Gastrocnemius medialis (tissue), 4 donors: ENCODE measurements around the gene MAML3. TPM values are rescaled to one million over a fixed set of nuclear protein-coding genes. Genes with fewer than 3 reads are reported as not detected.
A peak's percentile ranks its signal among the peaks of the same experiment; 100 is the strongest.

Source experiments
- ATAC-seq, 2 donors: fragments of 150-250 bp; one replicate each; pipeline ENCODE4 v1.9.1; 2016
- DNase-seq, 2 donors: peaks; one replicate each; pipeline ENCODE4 v3.0.0-alpha.2; 2019
- H3K27ac ChIP-seq, 4 donors: fragments of 200-600 bp; sonication (generic); 1 replicate in 1 of 4; 2 replicates in 3 of 4; pipeline ENCODE4 v1.5.1; 2016 to 2018; ENCODE audit warnings: mild to moderate bottlenecking in 2 of 4, moderate library complexity in 1 of 4
- H3K27me3 ChIP-seq, 3 donors: fragments of 200-600 bp; sonication (generic) in 2 of 3; 1 replicate in 1 of 3; 2 replicates in 2 of 3; pipeline versions ENCODE4 v1.5.1 to v1.6.0; 2016 to 2019; ENCODE audit warnings: mild to moderate bottlenecking in 1 of 3, moderate library complexity in 1 of 3
- H3K36me3 ChIP-seq, 2 donors: fragments of 200-600 bp; sonication (generic) in 1 of 2; one replicate each; pipeline ENCODE4 v1.5.1; 2017 to 2018
- H3K4me1 ChIP-seq, 2 donors: fragments of 200-600 bp; sonication (generic) in 1 of 2; one replicate each; pipeline ENCODE4 v1.5.1; 2016 to 2017; ENCODE audit warnings: mild to moderate bottlenecking in 2 of 2
- H3K4me3 ChIP-seq, 4 donors: fragments of 200-600 bp; sonication (generic) in 3 of 4; 1 replicate in 1 of 4; 2 replicates in 3 of 4; pipeline ENCODE4 v1.5.1; 2016 to 2019; ENCODE audit warnings: mild to moderate bottlenecking in 2 of 4
- H3K9me3 ChIP-seq, 3 donors: fragments of 200-600 bp; sonication (generic) in 2 of 3; 1 replicate in 1 of 3; 2 replicates in 2 of 3; pipeline ENCODE4 v1.5.1; 2016 to 2019
- POLR2A ChIP-seq, 2 donors: fragments of 450-650 bp; IDR thresholded peaks; one replicate each; pipeline ENCODE4 v1.6.1; 2017; ENCODE audit warnings: antibody characterized with exemption in 2 of 2, mild to moderate bottlenecking in 2 of 2, moderate library complexity in 2 of 2
- in situ Hi-C, 4 donors: fragments of 200-750 bp; cut with MboI; loops; one replicate each; pipeline versions ENCODE4 v1.15.0 to v1.8.0; 2017; ENCODE audit warnings: low sequenced_read_pairs in 4 of 4
- intact Hi-C: fragments of 100-400 bp; cut with DNase I; formaldehyde crosslinking; loops from one replicate; pipeline ENCODE4 v1.15.1; 2023; ENCODE audit warnings: low total_unique reads
- total RNA-seq, 4 donors: library from RNA; depleted of rRNA; stranded (reverse); fragments of >200 nt; gene quantifications; one replicate each; pipeline versions ENCODE4 v1.1.0 to v1.2.3, GENCODE V29; 2016
- TF ChIP-seq, protein P1 (sequence below), 5 experiments: fragments of 450-650 bp in 3 of 5; fragments of 200-600 bp in 2 of 5; sonication (generic) in 2 of 5; IDR thresholded peaks in 4 of 5; conservative IDR thresholded peaks in 1 of 5; 1 replicate in 4 of 5; 2 replicates in 1 of 5; pipeline ENCODE4 v1.5.1; 2016 to 2019; ENCODE audit warnings: antibody characterized with exemption in 5 of 5, mild to moderate bottlenecking in 3 of 5, moderate library complexity in 3 of 5

MAML3 gene
- total RNA-seq, 4 donors from 2014 or later, result 0.98 to 1.5 (median 1.4) TPM

- in situ Hi-C loops, result no loop called here
- ATAC-seq (peak in 1 of 2 donors; percentile 36), DNase-seq (no peak)
- no peaks in the 10 kb centered on the region for H3K9me3 ChIP-seq
- TF ChIP-seq POLR2A (IDR thresholded peaks at IDR 0.05), result no peak
- TF ChIP-seq, protein P1, sequence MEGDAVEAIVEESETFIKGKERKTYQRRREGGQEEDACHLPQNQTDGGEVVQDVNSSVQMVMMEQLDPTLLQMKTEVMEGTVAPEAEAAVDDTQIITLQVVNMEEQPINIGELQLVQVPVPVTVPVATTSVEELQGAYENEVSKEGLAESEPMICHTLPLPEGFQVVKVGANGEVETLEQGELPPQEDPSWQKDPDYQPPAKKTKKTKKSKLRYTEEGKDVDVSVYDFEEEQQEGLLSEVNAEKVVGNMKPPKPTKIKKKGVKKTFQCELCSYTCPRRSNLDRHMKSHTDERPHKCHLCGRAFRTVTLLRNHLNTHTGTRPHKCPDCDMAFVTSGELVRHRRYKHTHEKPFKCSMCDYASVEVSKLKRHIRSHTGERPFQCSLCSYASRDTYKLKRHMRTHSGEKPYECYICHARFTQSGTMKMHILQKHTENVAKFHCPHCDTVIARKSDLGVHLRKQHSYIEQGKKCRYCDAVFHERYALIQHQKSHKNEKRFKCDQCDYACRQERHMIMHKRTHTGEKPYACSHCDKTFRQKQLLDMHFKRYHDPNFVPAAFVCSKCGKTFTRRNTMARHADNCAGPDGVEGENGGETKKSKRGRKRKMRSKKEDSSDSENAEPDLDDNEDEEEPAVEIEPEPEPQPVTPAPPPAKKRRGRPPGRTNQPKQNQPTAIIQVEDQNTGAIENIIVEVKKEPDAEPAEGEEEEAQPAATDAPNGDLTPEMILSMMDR (IDR thresholded peaks at IDR 0.05 in 4 of 5, conservative IDR thresholded peaks at IDR 0.05 in 1 of 5), result no peak
- H3K4me3 ChIP-seq, result no peak overlapping the region
- no peak overlapping the region for H3K27ac ChIP-seq
- intact Hi-C loops, result no loop called here
- no peaks in the 10 kb centered on the region for H3K4me1 ChIP-seq
- H3K27me3 ChIP-seq, result no peaks in the 10 kb centered on the region
- no peaks in the 10 kb centered on the region for H3K36me3 ChIP-seq
These were observed 284.2 kb downstream of the MAML3 start for GRCh38 chr4:139869810-139870209.

DNA sequence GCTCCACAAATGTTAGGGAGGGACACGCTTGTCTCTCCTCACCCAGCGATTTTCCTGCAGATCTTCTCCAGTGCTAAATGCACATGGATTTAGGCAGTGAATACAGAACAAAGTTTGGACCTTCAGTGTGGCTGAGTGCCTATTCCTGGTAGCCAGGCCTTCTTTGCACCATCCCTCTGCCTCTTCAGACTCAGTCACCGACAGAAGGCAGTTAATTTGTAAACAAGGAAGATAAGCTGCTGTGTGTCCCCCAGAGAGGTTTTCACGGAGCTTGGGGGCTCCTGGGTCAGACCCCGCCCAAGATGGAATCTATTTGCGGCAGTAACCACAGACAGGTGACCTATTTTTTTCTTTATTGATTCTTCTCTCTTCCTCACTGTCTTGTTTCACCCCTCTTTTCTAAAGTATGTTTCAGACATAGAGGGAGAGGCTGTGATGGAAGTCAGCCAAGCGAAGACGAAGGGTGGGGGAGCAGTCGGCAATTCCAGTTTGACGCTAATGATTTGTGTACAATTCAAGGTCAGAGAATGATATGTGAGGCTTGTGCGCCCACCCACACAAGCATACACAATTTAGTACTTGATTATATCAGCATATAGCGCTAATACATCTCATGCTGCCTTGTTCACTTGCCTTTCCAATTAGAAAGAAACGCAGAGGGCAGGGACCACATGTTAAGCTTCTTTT, 287.6 kb downstream of the MAML3 start:
- Histone ChIP-seq H3K9me3 (no peaks in the 10 kb centered on the region), H3K27ac (no peak overlapping the region), H3K4me3 (no peak overlapping the region), H3K4me1 (no peaks in the 10 kb centered on the region), H3K36me3 (no peaks in the 10 kb centered on the region), H3K27me3 (no peaks in the 10 kb centered on the region)
- in situ Hi-C loops, result no loop called here
- intact Hi-C loops, result no loop called here
- TF ChIP-seq, protein P1 (IDR thresholded peaks at IDR 0.05 in 4 of 5, conservative IDR thresholded peaks at IDR 0.05 in 1 of 5), result no peak
- TF ChIP-seq POLR2A (IDR thresholded peaks at IDR 0.05), result no peak
- no peak for ATAC-seq
- no peak for DNase-seq

DNA sequence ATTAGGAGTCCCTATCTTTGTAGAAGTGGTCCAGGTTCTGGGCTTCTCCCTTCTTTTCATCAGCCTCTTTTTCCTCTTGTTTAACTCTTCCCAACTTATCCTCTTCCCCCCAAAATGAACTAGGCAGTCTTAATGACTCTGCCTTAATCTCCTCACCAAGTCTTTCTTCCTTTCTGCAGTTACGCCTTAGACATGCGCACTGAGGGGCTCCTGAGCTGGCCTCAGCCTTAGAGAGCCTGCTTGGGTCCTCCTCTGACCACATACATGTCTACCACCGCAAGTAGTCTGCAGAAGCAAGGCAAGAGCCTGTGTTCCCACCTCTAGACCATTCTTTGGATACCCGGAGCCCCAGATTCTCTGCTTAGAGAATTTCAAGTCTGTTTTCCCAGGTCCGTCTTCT, 288.4 kb downstream of the MAML3 start:
- Histone ChIP-seq H3K27me3 (no peaks in the 10 kb centered on the region), H3K36me3 (no peaks in the 10 kb centered on the region), H3K27ac (no peak overlapping the region), H3K9me3 (no peaks in the 10 kb centered on the region), H3K4me3 (no peak overlapping the region), H3K4me1 (no peaks in the 10 kb centered on the region)
- no peak for ATAC-seq
- TF ChIP-seq, protein P1 (IDR thresholded peaks at IDR 0.05 in 4 of 5, conservative IDR thresholded peaks at IDR 0.05 in 1 of 5), result no peak
- no peak for TF ChIP-seq POLR2A (IDR thresholded peaks at IDR 0.05)
- intact Hi-C loops, result no loop called here
- no peak for DNase-seq
- in situ Hi-C loops, result no loop called here

- Histone ChIP-seq H3K36me3 (no peaks in the 10 kb centered on the region), H3K27me3 (no peaks in the 10 kb centered on the region), H3K27ac (no peak overlapping the region), H3K4me3 (no peak overlapping the region), H3K9me3 (no peaks in the 10 kb centered on the region), H3K4me1 (no peaks in the 10 kb centered on the region)
- DNase-seq (no peak), ATAC-seq (no peak)
- in situ Hi-C loops, result no loop called here
- intact Hi-C loops, result no loop called here
- TF ChIP-seq POLR2A (IDR thresholded peaks at IDR 0.05), result no peak
- TF ChIP-seq, protein P1 (IDR thresholded peaks at IDR 0.05 in 4 of 5, conservative IDR thresholded peaks at IDR 0.05 in 1 of 5), result no peak
These were observed 290.5 kb downstream of the MAML3 start for GRCh38 chr4:139863531-139863930.

- ATAC-seq, result peak in 1 of 2 donors; percentile 62
- no peak for DNase-seq
- H3K36me3 ChIP-seq, result no peaks in the 10 kb centered on the region
- H3K9me3 ChIP-seq, result no peaks in the 10 kb centered on the region
- peaks cover 0 to 4% of the 10 kb centered on the region in 2 donors for H3K4me1 ChIP-seq
- in situ Hi-C loops (no loop called here), intact Hi-C loops (loop anchor here (1.0 kb wide), 1 partner anchor 127 kb away; no protein-coding TSS in a partner anchor)
- TF ChIP-seq, protein P1 (IDR thresholded peaks at IDR 0.05 in 4 of 5, conservative IDR thresholded peaks at IDR 0.05 in 1 of 5), result peak in 1 of 5 experiments; percentile 17
- TF ChIP-seq POLR2A (IDR thresholded peaks at IDR 0.05), result no peak
- no peaks in the 10 kb centered on the region for H3K27me3 ChIP-seq
- H3K4me3 ChIP-seq, result no peak overlapping the region
- no peak overlapping the region for H3K27ac ChIP-seq
These were observed 292.5 kb downstream of the MAML3 start for GRCh38 chr4:139861471-139861870.
